GM23248 (cell line): ENCODE measurements around the gene CATSPER4. TPM values are rescaled to one million over a fixed set of nuclear protein-coding genes. Genes with fewer than 3 reads are reported as not detected.

Source experiments
- DNase-seq: peaks from one replicate; pipeline ENCODE4 v3.0.0-alpha.2; 2015
- H2AFZ ChIP-seq: fragments of 200-600 bp; sonication (generic); 2 replicates; pipeline ENCODE4 v1.6.1; 2016; ENCODE audit warnings: antibody characterized with exemption
- H3F3A ChIP-seq: fragments of 200-600 bp; sonication (generic); 2 replicates; pipeline ENCODE4 v1.6.1; 2016; ENCODE audit warnings: mild to moderate bottlenecking, antibody characterized with exemption, mixed run types; ENCODE audit not compliant: insufficient read depth
- H3K27ac ChIP-seq: fragments of 200-600 bp; sonication (generic); 2 replicates; pipeline ENCODE4 v1.5.1; 2016; ENCODE audit warnings: mild to moderate bottlenecking
- H3K27me3 ChIP-seq: fragments of 200-600 bp; sonication (generic); replicated peaks from 2 replicates; pipeline ENCODE4 v1.6.1; 2016; ENCODE audit warnings: mild to moderate bottlenecking; ENCODE audit not compliant: insufficient read depth
- H3K36me3 ChIP-seq: fragments of 200-600 bp; sonication (generic); 2 replicates; pipeline ENCODE4 v1.6.1; 2016; ENCODE audit warnings: low read depth, mild to moderate bottlenecking
- H3K4me1 ChIP-seq: fragments of 200-600 bp; sonication (generic); 2 replicates; pipeline ENCODE4 v1.6.1; 2016; ENCODE audit warnings: mild to moderate bottlenecking; ENCODE audit not compliant: insufficient read depth
- H3K4me2 ChIP-seq: fragments of 200-600 bp; sonication (generic); one replicate; pipeline ENCODE4 v1.6.1; 2016; ENCODE audit warnings: mild to moderate bottlenecking; ENCODE audit not compliant: unreplicated experiment
- H3K4me3 ChIP-seq: fragments of 200-600 bp; sonication (generic); 2 replicates; pipeline ENCODE4 v1.5.1; 2016; ENCODE audit warnings: mild to moderate bottlenecking
- H3K79me2 ChIP-seq: fragments of 200-600 bp; sonication (generic); 2 replicates; pipeline ENCODE4 v1.6.1; 2016; ENCODE audit warnings: mild to moderate bottlenecking; ENCODE audit not compliant: insufficient read depth
- H3K9ac ChIP-seq: fragments of 200-600 bp; sonication (generic); 2 replicates; pipeline ENCODE4 v1.6.1; 2016; ENCODE audit warnings: mild to moderate bottlenecking
- H3K9me2 ChIP-seq: fragments of 200-600 bp; sonication (generic); 2 replicates; pipeline ENCODE4 v1.6.1; 2016; ENCODE audit warnings: mixed run types, mild to moderate bottlenecking, moderate library complexity; ENCODE audit not compliant: insufficient read depth
- H3K9me3 ChIP-seq: fragments of 200-600 bp; sonication (generic); one replicate; pipeline ENCODE4 v1.6.1; 2017; ENCODE audit warnings: low read depth
- H4K20me1 ChIP-seq: fragments of 200-600 bp; sonication (generic); 2 replicates; pipeline ENCODE4 v1.6.0; 2016; ENCODE audit not compliant: insufficient read depth
- EZH2 ChIP-seq: fragments of 200-600 bp; sonication (generic); IDR thresholded peaks from 2 replicates; pipeline ENCODE4 v1.6.1; 2018; ENCODE audit warnings: antibody characterized with exemption, mild to moderate bottlenecking; ENCODE audit not compliant: insufficient read depth, poor library complexity, severe bottlenecking
- EZH2phosphoT487 ChIP-seq: fragments of 200-600 bp; sonication (generic); IDR thresholded peaks from 2 replicates; pipeline ENCODE4 v1.6.1; 2018; ENCODE audit warnings: antibody characterized with exemption, moderate library complexity, mild to moderate bottlenecking, low read depth; ENCODE audit not compliant: insufficient read depth
- WGBS, 2 experiments: methylation state at CpG; one replicate each; pipeline ENCODE4 v1.1.6; 2015 to 2017; ENCODE audit warnings: low lambda C conversion rate in 2 of 2, low coverage in 1 of 2; ENCODE audit errors: missing lambda C conversion rate in 2 of 2; 5-methylcytosine and 5-hydroxymethylcytosine counted together
- in situ Hi-C: fragments of 300-500 bp; cut with MboI; formaldehyde crosslinking; loops from 2 replicates; pipeline ENCODE4 v1.15.0; 2020
- polyA plus RNA-seq: library from polyadenylated mRNA; unstranded; fragments of >200 nt; fragmentation: Nextera tagmentation; extraction: Ambion mirVana; gene quantifications from 2 replicates; pipeline ENCODE4 v1.2.1, GENCODE V29; 2016
- total RNA-seq: library from RNA; depleted of rRNA; stranded (reverse); fragments of >200 nt; shearing (Covaris generic); gene quantifications from 2 replicates; pipeline ENCODE4 v1.2.3, GENCODE V29; 2014

The CATSPER4 gene
- total and polyA plus RNA-seq, 2 experiments from 2014 or later: not detected

GRCh38 chr1:26187882-26188281, 2.5 kb upstream of the CATSPER4 start:
- no peaks in the 10 kb centered on the region for H3K9me2 ChIP-seq
- no peak overlapping the region for H3K4me3 ChIP-seq
- H3K27me3 ChIP-seq: no peaks in the 10 kb centered on the region
- no peak for DNase-seq
- no peak overlapping the region for H2AFZ ChIP-seq
- no peaks in the 10 kb centered on the region for H3K4me1 ChIP-seq
- no peak overlapping the region for H3K4me2 ChIP-seq
- no peaks in the 10 kb centered on the region for H4K20me1 ChIP-seq
- no peak overlapping the region for H3K9ac ChIP-seq
- no peaks in the 10 kb centered on the region for H3F3A ChIP-seq
- in situ Hi-C loops: no loop called here
- H3K36me3 ChIP-seq: no peaks in the 10 kb centered on the region
- no peak overlapping the region for H3K27ac ChIP-seq
- WGBS, 2 experiments: 84 to 94% methylated on average over 6 of the region's 6 CpGs
- H3K9me3 ChIP-seq: no peaks in the 10 kb centered on the region
- TF ChIP-seq EZH2 (no peak), EZH2phosphoT487 (no peak)
- no peaks in the 10 kb centered on the region for H3K79me2 ChIP-seq

GRCh38 chr1:26188477-26188876, 1.9 kb upstream of the CATSPER4 start:
- Histone ChIP-seq H3K9me3 (no peaks in the 10 kb centered on the region), H3K79me2 (no peaks in the 10 kb centered on the region), H3K4me2 (no peak overlapping the region), H3K4me1 (no peaks in the 10 kb centered on the region), H3F3A (no peaks in the 10 kb centered on the region), H2AFZ (no peak overlapping the region), H3K9ac (no peak overlapping the region), H4K20me1 (no peaks in the 10 kb centered on the region), H3K9me2 (no peaks in the 10 kb centered on the region), H3K27ac (no peak overlapping the region), H3K27me3 (no peaks in the 10 kb centered on the region; the same call in 1 of the 2 replicates), H3K4me3 (no peak overlapping the region), H3K36me3 (no peaks in the 10 kb centered on the region)
- in situ Hi-C loops: no loop called here
- 83 to 95% methylated on average over 8 of the region's 8 CpGs for WGBS, 2 experiments
- TF ChIP-seq EZH2phosphoT487 (no peak), EZH2 (no peak)
- DNase-seq: no peak

- H3K27ac ChIP-seq: no peak overlapping the region
- 68 to 70% methylated on average over 6 of the region's 6 CpGs for WGBS, 2 experiments
- peaks cover 8% of the 10 kb centered on the region; the same call in 1 of the 2 replicates for H3K27me3 ChIP-seq
- H3K4me2 ChIP-seq: no peak overlapping the region
- no peaks in the 10 kb centered on the region for H3K36me3 ChIP-seq
- no peak overlapping the region for H3K9ac ChIP-seq
- H4K20me1 ChIP-seq: no peaks in the 10 kb centered on the region
- DNase-seq: no peak
- no peaks in the 10 kb centered on the region for H3K4me1 ChIP-seq
- no peak overlapping the region for H2AFZ ChIP-seq
- in situ Hi-C loops: no loop called here
- no peaks in the 10 kb centered on the region for H3K9me3 ChIP-seq
- no peaks in the 10 kb centered on the region for H3K9me2 ChIP-seq
- H3K79me2 ChIP-seq: no peaks in the 10 kb centered on the region
- TF ChIP-seq EZH2phosphoT487 (no peak), EZH2 (no peak)
- no peak overlapping the region for H3K4me3 ChIP-seq
- no peaks in the 10 kb centered on the region for H3F3A ChIP-seq
Observed at GRCh38 chr1:26189331-26189730, 1.1 kb upstream of the CATSPER4 start.

GRCh38 chr1:26189751-26190275, 589 bp upstream of the CATSPER4 start:
- Histone ChIP-seq H3K79me2 (no peaks in the 10 kb centered on the region), H3K27me3 (peaks cover 12% of the 10 kb centered on the region; the same call in 1 of the 2 replicates), H3F3A (no peaks in the 10 kb centered on the region), H3K4me1 (no peaks in the 10 kb centered on the region), H3K27ac (no peak overlapping the region), H3K4me2 (no peak overlapping the region), H3K9ac (no peak overlapping the region), H4K20me1 (no peaks in the 10 kb centered on the region), H3K9me2 (no peaks in the 10 kb centered on the region), H3K9me3 (no peaks in the 10 kb centered on the region), H2AFZ (no peak overlapping the region), H3K4me3 (no peak overlapping the region), H3K36me3 (no peaks in the 10 kb centered on the region)
- WGBS, 2 experiments: 79 to 80% methylated on average over 7 of the region's 7 CpGs
- DNase-seq: no peak
- in situ Hi-C loops: no loop called here
- TF ChIP-seq EZH2: no peak
- no peak for TF ChIP-seq EZH2phosphoT487

- Histone ChIP-seq H3K27ac (no peak overlapping the region), H3K27me3 (peaks cover 12% of the 10 kb centered on the region; the same call in 1 of the 2 replicates), H2AFZ (no peak overlapping the region), H3K4me2 (no peak overlapping the region), H3K36me3 (no peaks in the 10 kb centered on the region), H4K20me1 (no peaks in the 10 kb centered on the region), H3K9me3 (no peaks in the 10 kb centered on the region), H3K4me1 (no peaks in the 10 kb centered on the region), H3F3A (no peaks in the 10 kb centered on the region), H3K9ac (no peak overlapping the region), H3K79me2 (no peaks in the 10 kb centered on the region), H3K9me2 (no peaks in the 10 kb centered on the region), H3K4me3 (no peak overlapping the region)
- no peak for TF ChIP-seq EZH2phosphoT487
- no peak for TF ChIP-seq EZH2
- in situ Hi-C loops: no loop called here
- no peak for DNase-seq
- WGBS, 2 experiments: 41 to 52% methylated on average over 3 of the region's 3 CpGs
Observed at GRCh38 chr1:26191739-26192138, 1.3 kb downstream of the CATSPER4 start.
